BJ (cell line): ENCODE results near the gene FECH. TPM values are rescaled to one million over a fixed set of nuclear protein-coding genes. Genes with fewer than 3 reads are reported as not detected.

Experiments
- CTCF ChIA-PET: fragments of 350-600 bp; formaldehyde crosslinking; extraction: SDS; loops from one replicate; lab custom pipeline; 2021; ENCODE audit warnings: antibody characterized with exemption, inconsistent platforms; lab: Yijun Ruan, JAX
- POLR2A ChIA-PET: fragments of 300-600 bp; sonication (Branson Sonifier 250); formaldehyde crosslinking; extraction: SDS; loops from one replicate; lab custom pipeline; 2021; ENCODE audit warnings: antibody characterized with exemption; lab: Charles Lee
- DNase-seq: peaks from one replicate; pipeline ENCODE4 v3.0.0-alpha.2; 2011; ENCODE audit warnings: low read depth
- H3K27me3 ChIP-seq: 2 replicates; pipeline ENCODE4 v1.6.0; 2011; ENCODE audit warnings: low read length; ENCODE audit not compliant: control insufficient read depth, insufficient read depth
- H3K36me3 ChIP-seq: 2 replicates; pipeline ENCODE4 v1.5.1; 2011; ENCODE audit warnings: low read length; ENCODE audit not compliant: control insufficient read depth, insufficient read depth
- H3K4me3 ChIP-seq: 2 replicates; pipeline ENCODE4 v1.5.1; 2011; ENCODE audit warnings: low read depth, mild to moderate bottlenecking, control low read depth, low read length
- CTCF ChIP-seq: IDR thresholded peaks from 2 replicates; pipeline ENCODE4 v1.5.1; 2011; ENCODE audit warnings: low read depth, mild to moderate bottlenecking, control low read depth, inconsistent platforms, low read length, moderate library complexity; ENCODE audit not compliant: insufficient read depth
- polyA plus RNA-seq: library from polyadenylated mRNA; depleted of rRNA; stranded (reverse); fragments of >200 nt; gene quantifications from 2 replicates; pipeline ENCODE4 v1.2.3, GENCODE V29; 2011

Gene FECH
- polyA plus RNA-seq, 1 experiment = 63.4 TPM

- DNase-seq = no peak
- ChIA-PET POLR2A (no interaction called here), CTCF (interaction anchor here (0.7 kb wide), 1 partner anchor 25 kb away, joined by 3 read pairs; no protein-coding TSS in a partner anchor)
- no peak overlapping the region for H3K4me3 ChIP-seq
- no peaks in the 10 kb centered on the region for H3K27me3 ChIP-seq
- no peak for TF ChIP-seq CTCF
- 0 out of 2 replicates have a peak, but pooled peaks cover 2% of the 10 kb centered on the region for H3K36me3 ChIP-seq
Measured at GRCh38 chr18:57587098-57587661, 678 bp upstream of the FECH start.

GRCh38 chr18:57585855-57586250, 649 bp downstream of the FECH start:
- Histone ChIP-seq H3K27me3 (no peaks in the 10 kb centered on the region), H3K4me3 (peak overlapping the region; percentile 93), H3K36me3 (no peaks in the 10 kb centered on the region)
- DNase-seq = no peak
- CTCF ChIA-PET = no interaction called here
- TF ChIP-seq CTCF = no peak
- POLR2A ChIA-PET = interaction anchor here (0.7 kb wide), 1 partner anchor 1203 kb away, joined by 3 read pairs; no protein-coding TSS in a partner anchor

- Histone ChIP-seq H3K36me3 (no peaks in the 10 kb centered on the region), H3K27me3 (no peaks in the 10 kb centered on the region), H3K4me3 (peak overlapping the region; percentile 93)
- no peak for DNase-seq
- no peak for TF ChIP-seq CTCF
- ChIA-PET POLR2A (interaction anchor here (0.7 kb wide), 1 partner anchor 1204 kb away, joined by 3 read pairs; no protein-coding TSS in a partner anchor), CTCF (no interaction called here)
Measured at GRCh38 chr18:57585421-57585820, 1.1 kb downstream of the FECH start.

GRCh38 chr18:57584444-57584843, 2.1 kb downstream of the FECH start:
- ChIA-PET CTCF (no interaction called here), POLR2A (no interaction called here)
- TF ChIP-seq CTCF = no peak
- no peak for DNase-seq
- Histone ChIP-seq H3K36me3 (peaks cover 3% of the 10 kb centered on the region), H3K27me3 (no peaks in the 10 kb centered on the region), H3K4me3 (no peak overlapping the region)

- TF ChIP-seq CTCF = no peak
- ChIA-PET CTCF (no interaction called here), POLR2A (interaction anchor here (0.6 kb wide), 1 partner anchor 552 kb away, joined by 5 read pairs; no protein-coding TSS in a partner anchor)
- DNase-seq = no peak
- Histone ChIP-seq H3K4me3 (no peak overlapping the region), H3K27me3 (no peaks in the 10 kb centered on the region), H3K36me3 (peaks cover 3% of the 10 kb centered on the region)
Measured at GRCh38 chr18:57583297-57583835, 3.1 kb downstream of the FECH start.
